GM21367 (cell line): ENCODE measurements around the gene RITA1.

Experiments used
- ATAC-seq: cut with Tn5 transposase; IDR thresholded peaks from one replicate; pipeline ENCODE4 v1.9.1; 2021; ENCODE audit not compliant: unreplicated experiment

Gene RITA1

DNA sequence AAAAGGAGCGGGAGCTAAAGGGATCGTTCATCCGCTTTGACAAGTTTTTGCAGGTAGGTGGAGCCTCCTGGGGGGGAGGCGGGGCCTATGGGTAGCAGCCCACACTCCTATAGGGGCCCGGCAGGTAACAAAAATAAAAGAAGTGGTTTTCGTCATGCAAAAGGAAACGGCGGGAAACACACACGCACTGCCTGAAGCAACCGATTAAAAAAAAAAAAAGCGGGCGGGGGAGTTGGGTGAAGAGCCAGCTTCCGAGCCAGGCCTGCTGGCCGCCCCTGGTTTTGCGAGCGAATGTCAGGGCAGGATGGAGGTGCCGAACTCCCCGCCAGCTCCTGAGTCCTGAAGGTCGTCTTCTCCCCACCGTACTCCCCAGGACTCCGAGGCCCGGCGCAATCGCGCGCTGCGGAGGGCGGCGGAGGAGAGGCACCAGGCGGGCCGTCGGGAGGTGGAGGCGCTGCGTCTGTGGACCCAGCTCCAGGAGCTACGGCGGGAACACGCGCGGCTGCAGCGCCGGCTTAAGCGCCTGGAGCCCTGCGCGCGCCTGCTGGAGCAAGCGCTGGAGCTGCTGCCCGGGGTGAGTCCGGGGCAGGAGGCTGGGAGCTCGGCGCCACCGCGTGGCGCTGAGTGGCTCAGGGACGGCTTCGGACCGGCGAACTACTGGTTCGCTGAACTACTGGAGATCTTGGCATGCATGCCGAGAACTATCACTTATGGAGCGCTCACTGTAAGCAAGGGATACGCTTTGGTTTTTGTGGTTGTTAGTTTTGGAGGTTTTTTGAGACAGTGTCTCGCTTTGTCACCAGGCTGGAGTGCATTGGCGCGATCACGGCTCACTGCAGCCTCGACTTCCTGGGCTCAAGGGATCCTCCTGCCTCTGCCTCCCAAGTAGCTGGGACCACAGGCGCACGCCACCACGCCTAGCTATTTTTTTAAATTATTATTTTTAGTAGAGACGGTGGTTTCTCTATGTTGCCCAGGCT is 32.4 kb upstream of the RITA1 start:
- peak; percentile 60 for ATAC-seq

DNA sequence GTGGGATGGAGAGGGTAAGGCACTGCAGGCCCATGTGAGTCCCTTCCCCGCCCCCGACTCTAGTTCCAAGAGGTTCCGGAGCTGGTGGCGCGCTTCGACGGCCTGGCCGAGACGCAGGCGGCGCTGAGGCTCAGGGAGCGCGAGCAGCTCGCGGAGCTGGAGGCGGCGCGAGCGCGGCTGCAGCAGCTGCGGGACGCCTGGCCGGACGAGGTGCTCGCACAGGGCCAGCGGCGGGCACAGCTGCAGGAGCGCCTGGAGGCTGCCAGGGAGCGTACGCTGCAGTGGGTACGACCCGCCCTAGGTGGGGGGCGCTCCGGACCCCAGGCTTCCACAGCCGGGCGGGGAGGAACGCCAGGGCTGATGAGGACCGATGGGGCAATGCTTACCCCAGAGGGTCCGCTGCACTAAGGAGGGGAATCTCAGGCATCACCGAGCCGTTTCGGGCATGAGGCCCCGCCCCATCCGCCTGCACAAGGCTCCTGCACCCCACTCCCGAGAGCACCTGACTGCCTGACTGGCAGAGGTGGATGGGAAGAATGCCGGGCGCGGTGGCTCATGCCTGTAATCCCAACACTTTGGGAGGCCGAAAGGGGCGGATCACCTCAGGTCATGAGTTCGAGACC is 31.1 kb upstream of the RITA1 start:
- ATAC-seq: no peak

DNA sequence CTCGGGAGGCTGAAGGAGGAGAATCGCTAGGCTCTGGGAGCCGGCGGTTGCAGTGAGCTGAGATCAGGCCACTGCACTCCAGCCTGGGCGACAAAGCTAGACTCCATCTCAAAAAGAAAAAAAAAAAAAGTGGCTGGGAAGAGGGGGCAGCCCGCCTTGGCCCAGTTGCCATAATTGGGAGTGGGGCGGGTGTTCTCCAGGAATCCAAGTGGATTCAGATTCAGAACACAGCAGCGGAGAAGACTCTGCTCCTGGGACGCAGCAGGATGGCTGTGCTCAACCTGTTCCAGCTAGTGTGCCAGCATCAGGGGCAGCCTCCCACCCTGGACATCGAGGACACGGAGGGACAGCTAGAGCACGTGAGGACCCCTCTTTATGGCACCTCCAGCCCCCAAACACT is 30.5 kb upstream of the RITA1 start:
- ATAC-seq: no peak

DNA sequence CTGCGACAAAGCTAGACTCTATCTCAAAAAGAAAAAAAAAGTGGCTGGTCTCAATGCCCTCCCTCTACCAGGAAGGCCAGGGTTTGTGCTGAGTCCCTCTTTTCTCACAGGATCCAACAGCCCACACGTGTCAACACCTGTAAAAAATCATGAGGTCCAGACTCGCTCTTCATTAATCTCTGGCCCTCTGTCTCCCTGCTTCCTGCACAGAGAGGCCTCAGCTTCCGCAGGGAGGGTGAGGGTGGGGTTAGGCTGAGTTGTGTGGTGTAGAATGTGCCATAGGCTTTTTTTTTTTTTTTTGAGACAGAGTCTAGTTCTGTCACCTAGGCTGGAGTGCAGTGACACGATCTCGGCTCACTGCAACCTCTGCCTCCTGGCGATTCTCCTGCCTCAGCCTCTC is 29.9 kb upstream of the RITA1 start:
- ATAC-seq: no peak

DNA sequence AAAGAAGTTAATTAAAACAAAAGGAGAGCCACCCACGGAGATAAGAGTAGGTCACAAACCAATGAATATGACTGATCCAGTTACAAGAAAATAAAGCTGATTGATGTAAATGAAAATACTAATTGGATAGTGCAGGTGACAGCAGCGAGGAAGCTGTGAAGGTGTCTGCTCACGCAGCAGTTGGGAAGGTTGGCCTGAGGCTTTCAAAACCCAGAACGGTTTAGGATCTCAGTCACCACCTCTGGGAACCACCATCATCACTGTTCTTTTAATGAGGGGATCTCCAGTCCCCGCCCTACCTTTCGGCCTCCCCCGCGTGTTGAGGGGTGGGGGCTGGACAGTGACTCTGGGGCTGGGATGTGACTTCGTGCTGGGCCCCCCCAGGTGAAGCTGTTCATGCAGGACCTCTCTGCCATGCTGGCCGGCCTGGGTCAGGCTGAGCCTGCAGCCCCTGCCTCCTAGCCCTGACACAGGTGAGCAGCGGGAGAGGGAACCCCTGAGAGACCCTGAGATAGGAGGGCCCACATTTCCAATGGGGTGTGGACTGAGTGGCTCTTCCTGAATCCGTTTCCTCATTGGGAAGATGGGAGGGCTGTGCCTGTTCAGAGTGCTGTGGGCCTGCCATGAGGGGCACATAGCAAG is 28.2 kb upstream of the RITA1 start:
- ATAC-seq: no peak

DNA sequence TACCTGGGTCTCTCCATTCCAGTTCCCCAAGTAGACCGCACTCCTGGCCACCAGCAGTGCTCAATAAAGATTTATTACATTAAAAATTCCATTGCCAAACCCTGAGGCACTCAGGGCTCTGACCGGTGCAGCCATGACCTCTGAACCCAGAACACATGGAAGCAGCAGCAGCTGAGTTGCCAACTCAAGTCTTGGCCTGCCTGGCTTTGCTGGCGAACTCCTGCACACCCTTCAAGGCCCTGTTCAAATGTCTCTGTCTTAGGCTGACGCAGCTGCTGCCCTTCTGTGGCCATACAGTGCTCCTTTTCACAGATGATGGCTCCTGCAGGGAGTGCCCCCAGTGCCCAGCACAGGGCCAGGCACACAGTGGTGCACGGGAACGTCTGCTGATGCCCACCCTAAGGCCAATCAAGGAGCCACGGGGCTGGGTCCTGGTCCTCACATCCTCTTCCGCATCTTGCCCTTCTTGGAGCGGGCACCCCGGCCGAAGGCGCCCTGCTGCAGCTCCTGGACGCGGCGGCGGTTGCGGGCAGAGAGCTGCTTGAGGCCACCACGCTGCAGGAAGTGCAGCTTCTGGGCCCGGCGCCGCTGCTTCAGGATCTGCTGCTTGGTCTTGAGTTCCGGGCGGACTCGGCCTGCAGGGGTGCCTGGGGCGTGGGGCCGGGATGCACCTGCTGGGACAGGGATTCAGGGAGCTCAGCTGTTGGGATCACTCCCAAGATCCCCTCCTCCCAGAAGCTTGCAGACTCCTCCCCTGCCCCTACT is 26.9 kb upstream of the RITA1 start:
- no peak for ATAC-seq

DNA sequence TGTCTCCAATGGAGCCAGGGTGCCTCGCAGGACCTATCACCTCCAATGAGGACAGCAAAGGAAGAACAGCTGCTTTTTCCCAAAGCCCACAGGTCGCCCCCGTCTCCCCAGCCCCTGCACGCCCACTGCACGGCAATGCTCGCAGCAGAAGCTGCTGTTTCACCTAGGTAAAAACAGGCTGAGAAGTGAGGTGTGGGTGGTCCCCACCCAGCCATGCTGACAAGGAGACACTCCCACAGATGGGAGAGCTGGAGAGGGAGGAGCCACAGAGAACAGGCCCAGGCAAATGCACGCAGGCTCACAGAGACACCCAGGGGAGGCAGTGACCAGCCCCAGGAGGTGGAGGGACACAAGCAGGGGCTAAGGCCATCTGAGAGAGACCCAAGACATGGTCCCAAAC is 25.6 kb upstream of the RITA1 start:
- ATAC-seq: no peak

DNA sequence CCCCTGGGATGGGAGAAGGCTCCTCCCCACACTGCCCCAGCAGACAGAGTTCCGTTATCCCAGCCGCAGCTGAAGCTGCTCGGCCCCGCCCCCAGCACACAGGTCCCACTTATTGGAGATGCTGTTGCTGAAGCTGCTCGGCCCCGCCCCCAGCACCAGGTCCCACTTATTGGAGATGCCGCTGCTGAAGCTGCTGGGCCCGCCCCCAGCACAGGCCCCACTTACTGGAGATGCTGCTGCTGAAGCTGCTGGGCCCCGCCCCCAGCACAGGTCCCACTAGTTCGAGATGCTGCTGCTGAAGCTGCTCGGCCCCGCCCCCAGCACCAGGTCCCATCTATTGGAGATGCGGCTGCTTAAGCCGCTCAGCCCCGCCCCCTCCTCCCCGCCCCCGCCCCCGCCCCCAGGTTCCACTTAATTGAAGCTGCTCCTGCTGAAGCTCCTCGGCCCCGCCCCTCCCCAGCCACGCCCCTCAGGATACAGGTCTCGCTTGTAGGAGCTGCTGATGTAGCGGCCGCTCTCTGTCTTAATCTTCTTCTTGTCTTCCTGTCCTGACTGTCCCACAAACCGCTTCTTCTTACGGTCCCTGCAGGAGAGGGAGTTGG is 24.0 kb upstream of the RITA1 start:
- peak; percentile 45 for ATAC-seq

DNA sequence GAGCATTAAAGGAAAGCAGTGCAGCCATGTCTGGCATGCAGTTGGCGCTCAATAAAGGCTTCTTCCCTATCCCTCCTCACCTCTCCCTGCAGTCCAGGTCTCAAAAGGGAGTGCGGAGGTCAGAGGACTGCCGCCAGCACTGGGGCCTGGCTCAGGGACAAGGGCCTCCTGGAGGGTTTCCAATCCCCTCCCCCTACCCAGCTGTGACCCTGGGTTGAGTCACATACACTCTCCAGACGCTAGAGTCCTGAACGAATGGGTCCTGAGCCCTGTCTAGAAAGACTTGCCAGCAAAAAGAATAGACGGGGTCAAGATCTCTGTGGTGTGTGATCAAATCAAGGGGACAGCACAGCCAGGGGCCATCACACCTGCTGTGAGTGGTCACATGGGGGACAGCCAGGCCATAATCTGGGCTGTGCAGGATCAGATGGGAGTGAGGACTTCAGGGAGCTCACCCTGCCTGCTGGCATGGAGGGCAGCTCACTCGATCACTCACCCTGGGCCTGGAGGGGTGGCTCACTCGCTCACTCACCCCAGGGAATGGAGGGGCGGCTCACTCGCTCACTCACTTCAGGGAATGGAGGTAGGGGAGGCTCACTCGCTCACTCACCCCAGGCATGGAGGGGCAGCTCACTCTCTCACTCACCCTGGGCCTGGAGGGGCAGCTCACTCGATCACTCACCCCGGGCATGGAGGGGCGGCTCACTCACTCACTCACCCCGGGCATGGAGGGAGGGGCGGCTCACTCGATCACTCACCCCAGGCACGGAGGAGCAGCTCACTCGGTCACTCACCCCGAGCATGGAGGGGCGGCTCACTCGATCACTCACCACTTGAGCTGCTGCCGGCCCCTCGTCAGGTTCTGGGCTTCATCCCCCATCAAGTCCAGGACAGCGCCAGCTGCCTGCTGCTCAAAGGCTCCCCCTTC is 23.2 kb upstream of the RITA1 start:
- ATAC-seq: no peak

DNA sequence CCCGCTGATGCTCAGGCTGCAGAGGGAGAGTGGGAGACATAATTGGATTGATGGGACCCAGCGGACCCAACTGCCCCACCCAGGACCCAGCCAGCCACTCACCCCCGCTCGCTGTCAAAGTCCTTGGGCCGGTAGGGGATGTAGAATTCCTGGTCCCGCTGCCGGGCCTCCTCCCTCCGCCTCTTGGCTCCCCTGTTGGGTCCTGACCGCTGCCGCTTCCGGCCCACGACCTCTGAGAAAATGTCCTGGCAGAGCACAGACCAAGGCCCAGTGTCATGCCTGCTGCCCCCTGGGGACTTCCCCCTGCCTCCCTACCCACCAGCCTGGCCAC is 22.5 kb upstream of the RITA1 start:
- ATAC-seq: no peak

DNA sequence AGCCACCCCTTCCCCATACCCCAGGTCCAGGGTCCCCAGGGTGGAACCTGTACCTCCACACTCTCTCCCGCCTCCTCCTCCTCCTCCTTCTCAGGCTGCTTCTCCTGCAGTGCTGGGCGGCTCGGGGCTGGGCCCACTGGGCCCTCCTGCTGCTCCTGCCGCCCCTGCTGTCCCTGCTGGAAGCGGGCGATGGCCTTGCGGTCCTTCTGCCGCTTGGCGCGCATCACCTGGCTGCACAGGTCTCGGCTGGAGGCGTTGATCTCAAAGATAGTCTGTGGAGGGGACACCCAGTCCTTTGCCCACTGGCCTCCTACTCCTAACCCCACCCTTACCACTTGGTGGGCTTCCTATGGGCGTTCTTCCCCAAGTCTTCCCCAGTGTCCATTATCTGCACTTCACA is 21.5 kb upstream of the RITA1 start:
- no peak for ATAC-seq

DNA sequence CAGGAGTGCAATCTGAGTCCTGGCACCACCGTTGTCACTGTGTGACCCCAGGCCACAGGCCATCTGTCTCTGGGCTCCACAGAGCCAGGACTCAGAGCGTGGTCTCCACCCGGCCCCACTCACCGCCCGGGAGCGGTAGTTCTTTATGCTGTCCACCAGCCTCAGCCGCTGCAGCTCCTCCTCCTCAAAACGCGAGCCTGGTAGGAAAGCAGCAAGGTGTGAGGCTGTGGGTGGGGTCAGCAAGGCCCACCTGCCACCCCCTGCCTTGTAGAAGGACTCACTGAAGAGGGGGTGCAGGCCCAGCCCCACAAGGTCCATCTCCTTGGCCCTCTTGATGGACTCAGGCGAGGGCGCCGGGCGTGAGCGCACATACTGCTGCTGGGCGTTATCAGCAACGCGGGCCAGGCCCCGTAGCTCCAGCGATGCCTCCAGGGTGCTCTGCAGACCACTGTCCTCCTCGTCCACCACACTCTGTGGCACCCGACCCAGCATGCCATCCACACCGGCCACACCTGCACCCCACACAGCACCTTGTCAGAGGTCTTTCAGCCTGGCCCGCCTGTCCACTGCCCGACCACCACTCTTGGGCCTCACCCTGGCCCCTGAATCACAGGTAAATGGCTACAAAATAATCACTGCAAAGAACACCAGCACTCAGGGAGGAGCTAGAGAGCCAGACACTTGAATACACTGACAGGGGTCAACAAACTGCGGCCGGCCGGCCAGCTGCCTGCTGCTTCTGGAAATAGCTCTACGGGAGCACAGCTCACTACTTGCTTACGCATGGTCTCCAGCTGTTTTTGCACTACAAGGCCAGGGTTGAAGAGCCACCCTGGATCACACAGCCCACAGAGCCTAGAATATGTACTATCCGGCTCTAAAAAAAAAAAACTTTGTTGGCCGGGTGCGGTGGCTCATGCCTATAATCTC is 19.7 kb upstream of the RITA1 start:
- no peak for ATAC-seq

DNA sequence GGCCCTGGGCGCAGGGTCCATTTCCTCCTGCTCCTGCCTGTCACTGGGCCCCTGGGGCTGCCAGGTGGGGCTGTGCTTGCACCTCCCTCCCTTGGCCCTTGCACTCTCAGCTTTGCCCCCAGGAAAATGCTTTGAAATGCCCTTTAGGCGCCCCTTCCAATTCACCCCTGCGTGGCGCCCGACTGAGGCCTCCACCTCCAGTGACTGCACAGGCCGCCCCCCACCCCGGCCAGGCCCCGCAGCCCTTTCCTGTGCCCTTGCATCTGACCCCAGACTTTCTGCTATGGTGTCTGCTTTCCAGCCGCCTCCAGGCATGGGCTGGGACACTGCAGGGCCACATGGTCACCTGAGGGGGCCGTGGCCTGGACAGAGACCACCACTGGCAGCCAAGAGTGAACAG is 17.7 kb upstream of the RITA1 start:
- ATAC-seq: no peak

DNA sequence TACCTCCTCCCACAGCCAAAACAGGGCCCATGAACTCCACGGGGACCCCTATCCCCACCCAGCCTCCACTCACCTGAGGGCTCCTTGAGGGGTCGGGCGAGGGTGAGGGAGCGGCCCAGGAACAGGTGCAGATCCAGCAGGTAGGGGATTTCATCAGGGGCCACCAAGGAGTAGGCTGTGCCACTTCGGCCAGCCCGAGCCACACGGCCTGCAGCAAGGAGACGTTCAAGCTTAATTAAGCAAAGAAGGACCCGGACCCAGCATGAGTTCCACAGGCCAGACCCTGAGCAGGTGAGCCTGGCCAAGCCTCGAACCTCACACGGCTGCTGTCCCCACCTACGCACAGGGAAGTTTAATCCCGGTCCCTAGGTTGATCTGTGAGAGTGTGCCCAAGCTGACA is 15.8 kb upstream of the RITA1 start:
- ATAC-seq: no peak

DNA sequence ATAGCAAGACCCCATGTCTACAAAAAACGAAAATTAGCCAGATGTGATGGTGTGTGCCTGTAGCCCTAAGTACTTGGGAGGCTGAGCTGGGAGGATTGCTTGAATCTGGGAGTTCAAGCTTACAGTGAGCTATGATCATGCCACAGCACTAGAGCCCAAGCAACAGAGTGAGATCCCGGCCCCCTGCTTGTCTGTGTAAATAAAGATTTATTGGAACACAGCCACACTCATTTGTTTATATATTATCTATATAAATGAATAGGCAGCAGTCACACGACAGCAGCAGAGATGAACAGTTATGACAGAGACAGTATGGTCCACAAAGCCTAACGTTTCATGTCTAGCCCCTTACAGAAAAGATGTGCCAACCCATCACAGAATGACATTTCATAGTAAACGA is 15.1 kb upstream of the RITA1 start:
- no peak for ATAC-seq

DNA sequence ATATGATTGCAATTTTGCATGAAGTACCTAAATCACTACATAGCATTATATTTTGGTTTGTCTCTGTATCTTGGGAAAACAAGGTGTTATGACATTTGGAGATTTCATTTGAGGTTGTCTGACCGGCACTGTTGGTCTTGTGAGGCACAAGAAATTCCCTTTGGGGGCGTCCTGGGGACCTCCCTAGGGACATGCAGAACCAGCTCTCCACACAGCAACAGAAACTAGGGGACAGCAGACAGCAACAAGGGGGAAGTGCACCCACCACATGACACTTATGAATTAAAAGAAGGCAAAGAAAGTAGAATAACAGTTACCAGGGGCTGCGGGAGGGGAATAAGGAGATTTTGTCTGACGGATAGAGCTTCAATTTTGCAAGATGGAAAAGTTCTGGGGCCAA is 14.6 kb upstream of the RITA1 start:
- no peak for ATAC-seq

DNA sequence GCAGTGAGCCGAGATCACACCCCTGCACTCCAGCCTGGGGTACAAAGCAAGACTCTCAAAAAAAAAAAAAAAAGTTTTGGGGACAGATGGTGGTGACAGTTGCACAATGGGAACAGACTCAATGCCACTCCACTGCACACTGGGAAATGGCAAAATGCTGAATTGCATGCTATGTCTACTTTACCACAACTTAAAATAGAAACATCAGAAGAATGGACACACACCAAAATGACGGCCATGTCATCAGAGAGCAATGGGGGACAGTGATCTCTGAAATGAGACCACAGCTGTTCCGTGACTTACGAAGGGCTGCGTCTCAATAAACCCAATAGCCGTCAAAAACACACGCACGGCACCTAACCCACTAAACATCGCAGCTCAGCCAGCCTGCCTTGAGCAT is 14.0 kb upstream of the RITA1 start:
- ATAC-seq: no peak

DNA sequence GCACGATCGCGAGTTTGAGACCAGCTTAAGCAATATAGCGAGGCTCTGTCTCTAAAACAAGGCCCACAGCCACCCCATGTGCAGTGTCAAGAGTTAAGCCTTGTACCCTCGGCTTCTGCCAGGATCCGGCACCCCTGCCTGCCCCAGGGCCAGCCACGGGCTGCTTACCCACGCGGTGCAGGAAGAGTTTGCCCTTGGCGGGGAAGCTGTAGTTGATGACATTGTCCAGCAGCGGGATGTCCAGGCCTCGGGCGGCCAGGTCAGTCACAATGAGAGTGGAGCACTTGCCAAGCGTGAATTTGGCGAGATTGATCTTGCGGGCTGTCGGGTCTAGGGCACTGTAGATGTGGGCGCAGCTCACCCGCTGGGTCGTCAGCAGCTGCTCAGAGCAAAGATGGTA is 13.3 kb upstream of the RITA1 start:
- no peak for ATAC-seq
